ENCODE results near the gene SHISA9.

GRCh38 chr16:12976496-12976895, 75.1 kb downstream of the SHISA9 start:
- TF ChIP-seq CTCF (IDR thresholded peaks at IDR 0.05) = no peak
- TF ChIP-seq POLR2A (IDR thresholded peaks at IDR 0.05) = no peak
